BJ (cell line): Measurements from ENCODE around the gene TCF23. TPM values are rescaled to one million over a fixed set of nuclear protein-coding genes. Genes with fewer than 3 reads are reported as not detected.

Experiments
- CTCF ChIA-PET: fragments of 350-600 bp; formaldehyde crosslinking; extraction: SDS; loops from one replicate; lab custom pipeline; 2021; ENCODE audit warnings: antibody characterized with exemption, inconsistent platforms; lab: Yijun Ruan, JAX
- POLR2A ChIA-PET: fragments of 300-600 bp; sonication (Branson Sonifier 250); formaldehyde crosslinking; extraction: SDS; loops from one replicate; lab custom pipeline; 2021; ENCODE audit warnings: antibody characterized with exemption; lab: Charles Lee
- DNase-seq: peaks from one replicate; pipeline ENCODE4 v3.0.0-alpha.2; 2011; ENCODE audit warnings: low read depth
- H3K27me3 ChIP-seq: 2 replicates; pipeline ENCODE4 v1.6.0; 2011; ENCODE audit warnings: low read length; ENCODE audit not compliant: control insufficient read depth, insufficient read depth
- H3K36me3 ChIP-seq: 2 replicates; pipeline ENCODE4 v1.5.1; 2011; ENCODE audit warnings: low read length; ENCODE audit not compliant: control insufficient read depth, insufficient read depth
- H3K4me3 ChIP-seq: 2 replicates; pipeline ENCODE4 v1.5.1; 2011; ENCODE audit warnings: low read depth, mild to moderate bottlenecking, control low read depth, low read length
- CTCF ChIP-seq: IDR thresholded peaks from 2 replicates; pipeline ENCODE4 v1.5.1; 2011; ENCODE audit warnings: low read depth, mild to moderate bottlenecking, control low read depth, inconsistent platforms, low read length, moderate library complexity; ENCODE audit not compliant: insufficient read depth
- polyA plus RNA-seq: library from polyadenylated mRNA; depleted of rRNA; stranded (reverse); fragments of >200 nt; gene quantifications from 2 replicates; pipeline ENCODE4 v1.2.3, GENCODE V29; 2011

The TCF23 gene
- polyA plus RNA-seq, 1 experiment: not detected

DNA sequence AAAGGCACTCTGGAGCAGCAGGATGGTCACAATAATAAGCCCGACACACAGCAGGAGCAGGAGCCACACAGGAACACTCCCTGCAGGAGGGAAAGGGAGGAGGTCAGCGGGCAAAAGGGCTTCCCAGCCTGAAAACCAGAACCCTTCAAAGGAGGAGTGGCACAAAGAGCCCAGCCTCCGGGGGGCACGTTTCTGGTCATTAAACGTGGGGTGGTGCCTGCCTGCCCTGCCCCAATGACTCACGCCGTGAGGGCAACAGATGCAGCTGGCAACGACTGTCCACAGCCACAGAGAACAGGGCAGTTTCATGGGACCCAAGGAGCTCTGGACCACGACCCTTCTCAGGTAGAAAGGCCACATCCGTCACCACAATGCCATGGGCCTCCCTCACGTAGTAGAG lies 17.4 kb upstream of the TCF23 start:
- POLR2A ChIA-PET: no interaction called here
- H3K4me3 ChIP-seq: no peak overlapping the region
- peaks cover 19% of the 10 kb centered on the region for H3K36me3 ChIP-seq
- CTCF ChIA-PET: interaction anchor here (0.7 kb wide), 1 partner anchor 33 kb away, joined by 4 read pairs; no protein-coding TSS in a partner anchor
- H3K27me3 ChIP-seq: no peaks in the 10 kb centered on the region
- TF ChIP-seq CTCF: no peak
- DNase-seq: no peak

- peaks cover 19% of the 10 kb centered on the region for H3K36me3 ChIP-seq
- DNase-seq: no peak
- H3K27me3 ChIP-seq: no peaks in the 10 kb centered on the region
- TF ChIP-seq CTCF: no peak
- ChIA-PET POLR2A (no interaction called here), CTCF (interaction anchor here (0.7 to 2.1 kb wide), 10 partner anchors 9 to 170 kb away, joined by 3 to 9 read pairs (median 5); partner anchors contain the start of gene ABHD1)
- peak overlapping the region; percentile 82 for H3K4me3 ChIP-seq
Observed at GRCh38 chr2:27133195-27133875, 15.5 kb upstream of the TCF23 start.

DNA sequence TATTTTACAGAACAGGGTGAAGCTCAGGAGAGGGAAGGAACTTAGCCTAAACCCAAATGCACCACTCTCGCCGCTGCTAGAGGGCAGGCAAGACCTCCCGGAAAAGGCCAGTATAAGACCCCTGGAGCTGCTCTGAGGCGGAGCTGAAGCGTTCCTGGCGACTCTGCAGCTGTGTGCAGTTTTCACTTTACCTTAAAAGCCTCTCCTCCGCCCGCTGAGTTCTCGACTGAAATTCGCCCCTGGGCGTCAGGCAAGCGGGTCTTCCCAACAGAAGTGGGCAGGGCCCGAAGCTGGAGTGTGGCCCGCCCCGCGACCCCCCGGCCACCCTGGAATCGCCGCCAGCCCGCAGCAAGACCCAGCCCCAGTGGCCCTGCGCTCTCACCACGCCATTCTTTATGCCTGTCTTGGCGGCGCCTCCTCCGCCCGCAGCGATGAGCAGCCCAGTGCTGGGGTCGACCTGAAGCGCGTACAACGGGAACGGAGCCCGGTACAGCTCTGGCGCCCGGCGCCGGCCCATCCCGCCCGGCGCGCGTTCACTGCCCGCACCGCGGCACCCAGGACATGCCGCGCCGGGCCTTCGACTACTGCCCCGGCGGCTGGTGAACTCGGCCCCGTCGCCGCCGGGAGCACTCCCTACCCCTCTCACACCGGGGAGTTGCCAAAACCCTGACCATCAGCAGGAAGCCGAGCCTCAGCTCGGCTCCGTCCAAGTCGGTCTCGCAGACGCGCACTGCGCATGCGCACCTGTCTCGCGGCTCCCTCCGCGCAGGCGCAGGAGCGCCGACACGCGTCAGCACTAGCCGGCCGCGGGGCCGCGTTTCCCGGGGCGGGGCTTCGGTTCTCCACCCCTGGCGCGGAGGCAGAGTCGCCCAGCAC lies 14.7 kb upstream of the TCF23 start, which contains the start of gene PREB:
Gene PREB (minus strand): TSS at position 732 of the 876 bp plus-strand sequence. CDS start 215 bp downstream, at position 517.
- TF ChIP-seq CTCF: peak; percentile 50

GRCh38 chr2:27134781-27135477 lies 13.9 kb upstream of the TCF23 start:
- Histone ChIP-seq H3K27me3 (peaks cover 4% of the 10 kb centered on the region; the same call in 1 of the 2 replicates), H3K36me3 (peaks cover 16% of the 10 kb centered on the region), H3K4me3 (peak overlapping the region; percentile 18; the same call in 1 of the 2 replicates)
- no peak for DNase-seq
- ChIA-PET POLR2A (interaction anchor here (0.6 kb wide), 1 partner anchor 77 kb away, joined by 3 read pairs; the partner anchor contains the start of genes ATRAID and SLC5A6), CTCF (interaction anchor here (0.7 to 2.1 kb wide), 5 partner anchors 20 to 168 kb away, joined by 3 to 5 read pairs (median 5); no protein-coding TSS in a partner anchor)
- TF ChIP-seq CTCF: no peak

More for the DNA sequence above, 14.7 kb upstream of the TCF23 start, which contains the start of gene PREB:
- peak; percentile 77 for DNase-seq
- POLR2A ChIA-PET: interaction anchor here (0.6 kb wide), 1 partner anchor 78 kb away, joined by 3 read pairs; the partner anchor contains the start of genes ATRAID and SLC5A6
- Histone ChIP-seq H3K27me3 (peaks cover 4% of the 10 kb centered on the region; the same call in 1 of the 2 replicates), H3K36me3 (peaks cover 18% of the 10 kb centered on the region), H3K4me3 (peak within 1 kb of the TSS; percentile 82)
- CTCF ChIA-PET: interaction anchor here (0.7 to 2.1 kb wide), 11 partner anchors 10 to 169 kb away, joined by 3 to 9 read pairs (median 5); partner anchors contain the start of gene ABHD1
